ENCODE data around the gene SLC16A5. TPM values are rescaled to one million over a fixed set of nuclear protein-coding genes. Genes with fewer than 3 reads are reported as not detected.

Gene SLC16A5
- total RNA-seq, 1 experiment from 2014 or later, result 17.1 TPM

DNA sequence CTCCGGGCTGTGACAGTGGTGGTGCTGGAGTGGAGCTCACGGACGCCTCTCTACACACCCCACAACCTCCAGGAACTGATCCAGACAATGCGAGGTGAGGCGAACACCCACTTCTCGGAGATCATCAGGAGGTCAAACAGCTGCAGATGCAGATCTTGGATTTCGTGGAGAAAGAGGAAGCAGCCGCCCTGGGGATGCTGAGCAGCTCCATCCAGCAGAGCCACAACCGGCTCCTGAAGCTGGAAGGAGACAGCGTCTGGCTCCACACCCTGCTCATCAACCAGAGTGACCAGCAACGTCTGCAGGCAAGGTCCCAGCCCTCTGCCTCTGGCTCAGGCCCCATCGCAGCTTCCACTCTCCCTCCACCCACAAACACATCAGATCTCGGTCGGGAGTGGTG lies 13.2 kb upstream of the SLC16A5 start:
- no peaks in the 10 kb centered on the region for H3K9me3 ChIP-seq (ENCODE audit: control insufficient read depth, low read depth, low read length)
- no CpG with 5 or more reads among the region's 14 CpGs for WGBS (ENCODE audit: extremely low coverage, insufficient read length, low lambda C conversion rate)
- H3K27ac Mint-ChIP-seq, result no peak overlapping the region; a peak in 1 of 7 replicates
- H4K8ac ChIP-seq (replicated peaks; ENCODE audit: insufficient read length, low read depth, low read length), result no peak overlapping the region
- no peak overlapping the region for H2BK20ac ChIP-seq (ENCODE audit: low read depth, low read length, poor library complexity, severe bottlenecking)
- H3K9me3 Mint-ChIP-seq, result no peaks in the 10 kb centered on the region; a peak in 1 of 5 replicates
- no peak overlapping the region for H2AFZ ChIP-seq (ENCODE audit: low read length)
- no peaks in the 10 kb centered on the region for H3K36me3 Mint-ChIP-seq (ENCODE audit: insufficient read depth in 1 of 3, low read depth in 3 of 3)
- no peaks in the 10 kb centered on the region; the same call in 1 of the 2 replicates for H3K27me3 Mint-ChIP-seq (ENCODE audit: low read depth)
- no peak overlapping the region for H2BK15ac ChIP-seq (ENCODE audit: low read depth, low read length)
- no peaks in the 10 kb centered on the region; the same call in 1 of the 2 replicates for H3K4me1 ChIP-seq (ENCODE audit: insufficient read depth, low read length)
- no peak overlapping the region for H4K91ac ChIP-seq (ENCODE audit: insufficient read length, low read depth, low read length)
- no peaks in the 10 kb centered on the region for H3K79me1 ChIP-seq (ENCODE audit: insufficient read depth, low read depth, low read length, poor library complexity, severe bottlenecking)
- no peak overlapping the region for H3K9ac ChIP-seq (ENCODE audit: extremely low read depth, insufficient read length, low read length)
- no peak overlapping the region for H3K18ac ChIP-seq (ENCODE audit: insufficient read length, low read depth, low read length)
- H3K79me2 ChIP-seq (ENCODE audit: insufficient read depth, low read length), result no peaks in the 10 kb centered on the region
- no peak overlapping the region for H2BK5ac ChIP-seq (ENCODE audit: insufficient read length, low read length)
- H3K4me1 Mint-ChIP-seq, result peaks cover 17 to 18% of the 10 kb centered on the region in 2 experiments
- no peak overlapping the region; the same call in 1 of the 2 replicates for H3K14ac ChIP-seq (ENCODE audit: insufficient read depth, low read length)
- H3K4ac ChIP-seq (ENCODE audit: low read depth, low read length), result no peak overlapping the region
- H3T11ph ChIP-seq (ENCODE audit: low read length), result no peak overlapping the region
- H3K23me2 ChIP-seq (ENCODE audit: insufficient read length, low read depth, low read length, poor library complexity, severe bottlenecking), result no peaks in the 10 kb centered on the region
- H2BK12ac ChIP-seq (ENCODE audit: insufficient read length, low read depth, low read length), result no peak overlapping the region
- H3K27me3 ChIP-seq (ENCODE audit: insufficient read depth, low read length), result no peaks in the 10 kb centered on the region
- H4K5ac ChIP-seq (ENCODE audit: insufficient read length, low read depth, low read length), result no peak overlapping the region
- no peak overlapping the region for H3K4me2 ChIP-seq (ENCODE audit: insufficient read depth, insufficient read length, low read length)
- no peak overlapping the region for H2BK120ac ChIP-seq (ENCODE audit: low read depth, low read length, poor library complexity, severe bottlenecking)
- H3K27ac ChIP-seq (ENCODE audit: insufficient read length, low read depth, low read length), result no peak overlapping the region
- no peak overlapping the region for H3K23ac ChIP-seq (ENCODE audit: insufficient read length, low read depth, low read length)
- TF ChIP-seq, protein P1, sequence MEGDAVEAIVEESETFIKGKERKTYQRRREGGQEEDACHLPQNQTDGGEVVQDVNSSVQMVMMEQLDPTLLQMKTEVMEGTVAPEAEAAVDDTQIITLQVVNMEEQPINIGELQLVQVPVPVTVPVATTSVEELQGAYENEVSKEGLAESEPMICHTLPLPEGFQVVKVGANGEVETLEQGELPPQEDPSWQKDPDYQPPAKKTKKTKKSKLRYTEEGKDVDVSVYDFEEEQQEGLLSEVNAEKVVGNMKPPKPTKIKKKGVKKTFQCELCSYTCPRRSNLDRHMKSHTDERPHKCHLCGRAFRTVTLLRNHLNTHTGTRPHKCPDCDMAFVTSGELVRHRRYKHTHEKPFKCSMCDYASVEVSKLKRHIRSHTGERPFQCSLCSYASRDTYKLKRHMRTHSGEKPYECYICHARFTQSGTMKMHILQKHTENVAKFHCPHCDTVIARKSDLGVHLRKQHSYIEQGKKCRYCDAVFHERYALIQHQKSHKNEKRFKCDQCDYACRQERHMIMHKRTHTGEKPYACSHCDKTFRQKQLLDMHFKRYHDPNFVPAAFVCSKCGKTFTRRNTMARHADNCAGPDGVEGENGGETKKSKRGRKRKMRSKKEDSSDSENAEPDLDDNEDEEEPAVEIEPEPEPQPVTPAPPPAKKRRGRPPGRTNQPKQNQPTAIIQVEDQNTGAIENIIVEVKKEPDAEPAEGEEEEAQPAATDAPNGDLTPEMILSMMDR (conservative IDR thresholded peaks at IDR 0.05), result no peak
- no peak overlapping the region for H2AK5ac ChIP-seq (ENCODE audit: insufficient read length, low read length)
- no peak for DNase-seq
- no peaks in the 10 kb centered on the region for H4K20me1 ChIP-seq (ENCODE audit: control insufficient read depth, insufficient read depth, insufficient read length)
- no peak overlapping the region for H3K4me3 Mint-ChIP-seq
- no peak overlapping the region for H3K56ac ChIP-seq (ENCODE audit: insufficient read length, low read depth, low read length)
